WTC11 (cell line): ENCODE measurements around the gene CD209. TPM values are rescaled to one million over a fixed set of nuclear protein-coding genes. Genes with fewer than 3 reads are reported as not detected.

Experiments used
- ATAC-seq: fragments of 200-7000 bp; cut with Tn5 transposase; 2 replicates; pipeline ENCODE4 v1.10.0; 2021; ENCODE audit warnings: mild to moderate bottlenecking, moderate library complexity
- CTCF ChIA-PET: fragments of 300-600 bp; sonication (Branson Sonifier 250); formaldehyde crosslinking; loops from one replicate; lab custom pipeline; 2021; ENCODE audit warnings: antibody characterized with exemption; lab: Charles Lee
- POLR2A ChIA-PET: fragments of 350-600 bp; sonication (Branson Sonifier 250); formaldehyde crosslinking; loops from one replicate; lab custom pipeline; 2021; ENCODE audit warnings: antibody characterized with exemption; lab: Charles Lee
- DNase-seq: peaks from one replicate; pipeline ENCODE4 v3.0.0; 2021; ENCODE audit warnings: low spot score
- H3K27ac Mint-ChIP-seq: 2 replicates; pipeline ENCODE4 v1.8.0; 2021; ENCODE audit warnings: mixed read lengths
- H3K27me3 Mint-ChIP-seq: 2 replicates; pipeline ENCODE4 v1.8.0; 2021; ENCODE audit warnings: low read depth, mild to moderate bottlenecking, moderate library complexity, mixed read lengths
- H3K36me3 Mint-ChIP-seq: 2 replicates; pipeline ENCODE4 v1.8.0; 2021; ENCODE audit warnings: mixed read lengths
- H3K4me1 Mint-ChIP-seq: 2 replicates; pipeline ENCODE4 v1.8.0; 2022; ENCODE audit warnings: mixed read lengths
- H3K4me3 Mint-ChIP-seq: 2 replicates; pipeline ENCODE4 v1.8.0; 2021; ENCODE audit warnings: mild to moderate bottlenecking, moderate library complexity, mixed read lengths
- H3K9me3 Mint-ChIP-seq: 2 replicates; pipeline ENCODE4 v1.8.0; 2021; ENCODE audit warnings: mixed read lengths
- ATF6 ChIP-seq: sonication (generic); formaldehyde crosslinking; IDR thresholded peaks from 2 replicates; pipeline ENCODE4 v1.8.1; 2023; ENCODE audit warnings: mild to moderate bottlenecking, missing genetic modification reagents
- CDX4 ChIP-seq: fragments of 250-450 bp; sonication (Bioruptor Pico); IDR thresholded peaks from 2 replicates; pipeline ENCODE4 v1.9.0; 2021; ENCODE audit warnings: moderate library complexity, mild to moderate bottlenecking, inconsistent platforms, borderline replicate concordance
- E2F4 ChIP-seq: sonication (generic); formaldehyde crosslinking; IDR thresholded peaks from 2 replicates; pipeline ENCODE4 v1.8.1; 2022; ENCODE audit warnings: low read depth, mild to moderate bottlenecking, moderate library complexity, missing genetic modification reagents, borderline replicate concordance
- ERG ChIP-seq: fragments of 250-450 bp; sonication (Bioruptor Pico); IDR thresholded peaks from 2 replicates; pipeline ENCODE4 v1.8.0; 2021; ENCODE audit warnings: mild to moderate bottlenecking
- ESRRA ChIP-seq: sonication (generic); formaldehyde crosslinking; IDR thresholded peaks from 2 replicates; pipeline ENCODE4 v1.8.1; 2022; ENCODE audit warnings: mild to moderate bottlenecking, missing genetic modification reagents, borderline replicate concordance
- GABPB1 ChIP-seq: sonication (generic); formaldehyde crosslinking; IDR thresholded peaks from 2 replicates; pipeline ENCODE4 v1.8.1; 2023; ENCODE audit warnings: mild to moderate bottlenecking, missing genetic modification reagents
- HMGXB4 ChIP-seq: sonication (generic); formaldehyde crosslinking; IDR thresholded peaks from 2 replicates; pipeline ENCODE4 v1.8.1; 2023; ENCODE audit warnings: mild to moderate bottlenecking, moderate library complexity, missing genetic modification reagents
- MXD4 ChIP-seq: fragments of 250-450 bp; sonication (Bioruptor Pico); IDR thresholded peaks from 2 replicates; pipeline ENCODE4 v1.8.0; 2021; ENCODE audit warnings: mild to moderate bottlenecking, moderate library complexity, borderline replicate concordance
- NFATC4 ChIP-seq: fragments of 250-450 bp; sonication (Bioruptor Pico); IDR thresholded peaks from 2 replicates; pipeline ENCODE4 v1.9.0; 2021; ENCODE audit warnings: mild to moderate bottlenecking
- OVOL2 ChIP-seq: fragments of 250-450 bp; sonication (Bioruptor Pico); IDR thresholded peaks from 2 replicates; pipeline ENCODE4 v1.9.0; 2021; ENCODE audit warnings: mild to moderate bottlenecking, borderline replicate concordance
- SMAD4 ChIP-seq: sonication (generic); formaldehyde crosslinking; IDR thresholded peaks from 2 replicates; pipeline ENCODE4 v1.8.0; 2022; ENCODE audit warnings: mild to moderate bottlenecking, missing genetic modification reagents
- TP53 ChIP-seq: sonication (generic); formaldehyde crosslinking; IDR thresholded peaks from 2 replicates; pipeline ENCODE4 v1.8.1; 2023; ENCODE audit warnings: mild to moderate bottlenecking, missing genetic modification reagents
- ZBTB43 ChIP-seq: sonication (generic); formaldehyde crosslinking; IDR thresholded peaks from 2 replicates; pipeline ENCODE4 v1.8.1; 2023; ENCODE audit warnings: mild to moderate bottlenecking, missing genetic modification reagents
- ZNF416 ChIP-seq: fragments of 250-450 bp; sonication (Bioruptor Pico); IDR thresholded peaks from 2 replicates; pipeline ENCODE4 v1.9.0; 2021; ENCODE audit warnings: mild to moderate bottlenecking, inconsistent platforms
- ZNF532 ChIP-seq: fragments of 250-450 bp; sonication (Bioruptor Pico); IDR thresholded peaks from 2 replicates; pipeline ENCODE4 v1.9.0; 2021; ENCODE audit warnings: mild to moderate bottlenecking, borderline replicate concordance
- total RNA-seq: library from RNA; stranded (reverse); gene quantifications from 3 replicates; pipeline ENCODE4 v1.2.3, GENCODE V29; 2021

The CD209 gene
- total RNA-seq, 1 experiment from 2014 or later, result not detected

GRCh38 chr19:7710616-7711015 is 36.7 kb downstream of the CD209 start:
- Mint-ChIP-seq H3K27me3 (peaks cover 3% of the 10 kb centered on the region), H3K4me1 (no peaks in the 10 kb centered on the region), H3K9me3 (no peaks in the 10 kb centered on the region), H3K4me3 (no peak overlapping the region), H3K36me3 (no peaks in the 10 kb centered on the region), H3K27ac (no peak overlapping the region)
- ChIA-PET POLR2A (no interaction called here), CTCF (no interaction called here)
- no peak for DNase-seq
- no peak for ATAC-seq
- TF ChIP-seq TP53 (no peak), ZBTB43 (CRISPR knock-in tag) (no peak), ESRRA (CRISPR knock-in tag) (no peak), GABPB1 (CRISPR knock-in tag) (no peak), ZNF532 (CRISPR knock-in tag) (no peak), ERG (no peak), OVOL2 (no peak), E2F4 (CRISPR knock-in tag) (no peak), NFATC4 (CRISPR knock-in tag) (no peak), SMAD4 (CRISPR knock-in tag) (no peak), ZNF416 (no peak), HMGXB4 (CRISPR knock-in tag) (no peak), ATF6 (CRISPR knock-in tag) (no peak), MXD4 (CRISPR knock-in tag) (no peak), CDX4 (no peak)
